Activated CD4-positive, alpha-beta T cell treated with anti-CD3 and anti-CD28 coated beads for 24 hours (primary cell): ENCODE measurements around the gene MYO5B.

Experiments
- DNase-seq, 2 donors: peaks; one replicate each; pipeline ENCODE4 v3.0.0-alpha.2; 2020; ENCODE audit warnings: low read depth in 2 of 2

MYO5B gene

GRCh38 chr18:49856496-49856895 is 338.5 kb downstream of the MYO5B start:
- DNase-seq = no peak

GRCh38 chr18:49855711-49856415 is 339.1 kb downstream of the MYO5B start:
- no peak for DNase-seq

GRCh38 chr18:49854681-49855080 is 340.3 kb downstream of the MYO5B start:
- no peak for DNase-seq

- no peak for DNase-seq
Observed at GRCh38 chr18:49853436-49853835, 341.5 kb downstream of the MYO5B start.

- DNase-seq = no peak
Observed at GRCh38 chr18:49853011-49853410, 341.9 kb downstream of the MYO5B start.

- no peak for DNase-seq
Observed at GRCh38 chr18:49851624-49852023, 343.3 kb downstream of the MYO5B start.

GRCh38 chr18:49850636-49851035 is 344.3 kb downstream of the MYO5B start:
- DNase-seq = no peak

GRCh38 chr18:49849331-49850217 is 345.4 kb downstream of the MYO5B start:
- DNase-seq = no peak

GRCh38 chr18:49848115-49848514 is 346.8 kb downstream of the MYO5B start:
- DNase-seq = no peak

- no peak for DNase-seq
Observed at GRCh38 chr18:49847524-49847923, 347.4 kb downstream of the MYO5B start.

- DNase-seq = no peak
Observed at GRCh38 chr18:49846718-49847470, 348.1 kb downstream of the MYO5B start.

- no peak for DNase-seq
Observed at GRCh38 chr18:49846361-49846662, 348.6 kb downstream of the MYO5B start.

- no peak for DNase-seq
Observed at GRCh38 chr18:49845629-49846360, 349.2 kb downstream of the MYO5B start.

GRCh38 chr18:49844903-49845302 is 350.0 kb downstream of the MYO5B start:
- no peak for DNase-seq

GRCh38 chr18:49843778-49844625 is 350.9 kb downstream of the MYO5B start:
- DNase-seq = no peak

- no peak for DNase-seq
Observed at GRCh38 chr18:49843131-49843530, 351.8 kb downstream of the MYO5B start.

- DNase-seq = no peak
Observed at GRCh38 chr18:49842656-49843055, 352.3 kb downstream of the MYO5B start.

- no peak for DNase-seq
Observed at GRCh38 chr18:49841236-49842217, 353.4 kb downstream of the MYO5B start.

- no peak for DNase-seq
Observed at GRCh38 chr18:49839012-49839411, 355.9 kb downstream of the MYO5B start.

- DNase-seq = no peak
Observed at GRCh38 chr18:49838381-49838780, 356.6 kb downstream of the MYO5B start.
